ENCODE results near the gene FOLR3. TPM values are rescaled to one million over a fixed set of nuclear protein-coding genes. Genes with fewer than 3 reads are reported as not detected.
A peak's percentile ranks its signal among the peaks of the same experiment; 100 is the strongest.

Gene FOLR3
- total and polyA plus RNA-seq, 2 of the 4 experiments (the other 2 are of a cell fraction), result 0.29 to 0.36 TPM

GRCh38 chr11:72179049-72179803 is 43.7 kb downstream of the FOLR3 start:
- 0 out of 2 replicates have a peak overlapping the region, but pooled peaks have one; percentile 13 for H2BK120ac ChIP-seq (ENCODE audit: low read depth, low read length)
- TF ChIP-seq MAZ (IDR thresholded peaks at IDR 0.05; ENCODE audit: borderline replicate concordance, low read depth, low read length) (no peak), CTCF (conservative IDR thresholded peaks at IDR 0.05; ENCODE audit: low read depth, low read length) (no peak), SMC3 (IDR thresholded peaks at IDR 0.05; ENCODE audit: low read depth, low read length) (no peak), ELK1 (IDR thresholded peaks at IDR 0.05; ENCODE audit: borderline replicate concordance, low read depth, low read length) (no peak), RAD21 (IDR thresholded peaks at IDR 0.05; ENCODE audit: low read length) (no peak), BHLHE40 (IDR thresholded peaks at IDR 0.05; ENCODE audit: low read depth, low read length) (no peak), NFE2L2 (IDR thresholded peaks at IDR 0.05; ENCODE audit: low read depth, low read length) (no peak), RFX5 (IDR thresholded peaks at IDR 0.05; ENCODE audit: low read depth, low read length) (no peak), RCOR1 (IDR thresholded peaks at IDR 0.05; ENCODE audit: insufficient replicate concordance, low read length) (no peak), MAFK (IDR thresholded peaks at IDR 0.05; ENCODE audit: low read depth, low read length) (no peak), POLR2A (IDR thresholded peaks at IDR 0.05; ENCODE audit: low read depth, low read length) (no peak), CHD1 (IDR thresholded peaks at IDR 0.05; ENCODE audit: low read depth, low read length) (no peak), FOS (IDR thresholded peaks at IDR 0.05; ENCODE audit: low read depth, low read length) (no peak), CEBPB (IDR thresholded peaks at IDR 0.05; ENCODE audit: low read depth, low read length) (no peak), MXI1 (IDR thresholded peaks at IDR 0.05; ENCODE audit: borderline replicate concordance, low read depth, low read length) (no peak)

More at GRCh38 chr11:72179049-72179803, 43.7 kb downstream of the FOLR3 start:
- 0 out of 2 replicates have a peak, but pooled peaks cover 1% of the 10 kb centered on the region for H3K4me1 ChIP-seq (ENCODE audit: control insufficient read depth, insufficient read depth, low read length)
- H3K56ac ChIP-seq (ENCODE audit: extremely low read depth, insufficient read depth, low read length), result no peak overlapping the region
- no peaks in the 10 kb centered on the region; the same call in 1 of the 2 replicates for H3K27me3 ChIP-seq (ENCODE audit: control insufficient read depth, insufficient read depth, low read length)
- no peak overlapping the region for H3K18ac ChIP-seq (ENCODE audit: low read depth, low read length)
- H4K8ac ChIP-seq (ENCODE audit: low read depth in 2 of 2, low read length in 2 of 2), result no peak overlapping the region; a peak in 1 of 4 replicates
- peak overlapping the region; percentile 45; the same call in 1 of the 3 replicates for H2BK15ac ChIP-seq (ENCODE audit: low read depth, low read length)
- no peak overlapping the region for H3K27ac ChIP-seq (ENCODE audit: insufficient read depth, low read length)
- H4K5ac ChIP-seq (ENCODE audit: low read depth, low read length), result no peak overlapping the region
- H2BK5ac ChIP-seq (ENCODE audit: low read depth, low read length, poor library complexity, severe bottlenecking), result no peak overlapping the region
- dilution Hi-C loops (cut with HindIII; ENCODE audit: low sequenced_read_pairs, unreplicated experiment) (no loop called here), in situ Hi-C loops (cut with MboI; ENCODE audit: low sequenced_read_pairs) (no loop called here), intact Hi-C loops (cut with micrococcal nuclease) (no loop called here)
- H3K9ac ChIP-seq (ENCODE audit: low read depth, low read length), result no peak overlapping the region
- H3K4ac ChIP-seq (ENCODE audit: low read depth, low read length), result no peak overlapping the region; the same call in 1 of the 2 replicates
- DNase-seq (no peak), ATAC-seq (ENCODE audit: low read depth) (no peak)
- H2AFZ ChIP-seq (replicated peaks; ENCODE audit: low read length, poor library complexity), result no peak overlapping the region
- H2BK20ac ChIP-seq (ENCODE audit: low read depth, low read length), result 0 out of 2 replicates have a peak overlapping the region, but pooled peaks have one; percentile 43
- H3K4me2 ChIP-seq (ENCODE audit: low read depth, low read length), result no peak overlapping the region
- H3K14ac ChIP-seq (replicated peaks; ENCODE audit: low read depth, low read length), result peak overlapping the region; percentile 44; the same call in 1 of the 2 replicates
- no TSS peak for BruUV-seq (replicated peaks)
- no peaks in the 10 kb centered on the region for H3K36me3 ChIP-seq (ENCODE audit: control insufficient read depth, insufficient read depth, low read length)
- H3K9me1 ChIP-seq (ENCODE audit: insufficient read depth, low read length), result no peaks in the 10 kb centered on the region; the same call in none of the 2 replicates
- H3K9me3 ChIP-seq (ENCODE audit: control insufficient read depth, insufficient read depth, low read length), result no peaks in the 10 kb centered on the region
- no peak overlapping the region for H3K4me3 ChIP-seq (ENCODE audit: insufficient read depth, low read depth, low read length)
- H3K23ac ChIP-seq (ENCODE audit: low read depth, low read length), result 0 out of 2 replicates have a peak overlapping the region, but pooled peaks have one; percentile 25
- POLR2A ChIA-PET (ENCODE audit: unreplicated experiment), result interaction anchor here (0.7 kb wide), 1 partner anchor 84 kb away, joined by 7 read pairs; no protein-coding TSS in a partner anchor
- no peak overlapping the region; the same call in 1 of the 2 replicates for H4K91ac ChIP-seq (ENCODE audit: insufficient read depth, low read depth, low read length)
- no peaks in the 10 kb centered on the region for H4K20me1 ChIP-seq (ENCODE audit: insufficient read depth, low read length)
- H3K79me1 ChIP-seq (ENCODE audit: low read depth in 1 of 2, low read length in 2 of 2), result no peaks in the 10 kb centered on the region
- no CpG with 5 or more reads among the region's 7 CpGs for WGBS, 2 experiments (ENCODE audit: extremely low coverage in 2 of 2, insufficient read length in 1 of 2)
- H2AK9ac ChIP-seq (replicated peaks; ENCODE audit: low read depth, low read length, poor library complexity), result no peak overlapping the region
- CTCF ChIA-PET, result no interaction called here
- H2AK5ac ChIP-seq (ENCODE audit: low read depth, low read length), result no peak overlapping the region

All from IMR-90 (cell line).